HG02943 (cell line): ENCODE data around the gene ADAM23.

Source experiments
- ATAC-seq: cut with Tn5 transposase; IDR thresholded peaks from one replicate; pipeline ENCODE4 v1.9.1; 2021; ENCODE audit warnings: mild to moderate bottlenecking, low read depth, moderate library complexity; ENCODE audit not compliant: unreplicated experiment

Gene ADAM23

GRCh38 chr2:206557321-206557720, 114.0 kb downstream of the ADAM23 start:
- ATAC-seq: no peak

GRCh38 chr2:206558492-206558891, 115.2 kb downstream of the ADAM23 start:
- no peak for ATAC-seq

- ATAC-seq: no peak
Observed at GRCh38 chr2:206561962-206562361, 118.6 kb downstream of the ADAM23 start.

GRCh38 chr2:206562375-206562774, 119.0 kb downstream of the ADAM23 start:
- no peak for ATAC-seq

- no peak for ATAC-seq
Observed at GRCh38 chr2:206563374-206563773, 120.0 kb downstream of the ADAM23 start.

- ATAC-seq: no peak
Observed at GRCh38 chr2:206565666-206566065, 122.3 kb downstream of the ADAM23 start.

- no peak for ATAC-seq
Observed at GRCh38 chr2:206569470-206569869, 126.1 kb downstream of the ADAM23 start.

- ATAC-seq: no peak
Observed at GRCh38 chr2:206570199-206570598, 126.9 kb downstream of the ADAM23 start.

- no peak for ATAC-seq
Observed at GRCh38 chr2:206572725-206573124, 129.4 kb downstream of the ADAM23 start.

- no peak for ATAC-seq
Observed at GRCh38 chr2:206573793-206574192, 130.5 kb downstream of the ADAM23 start.

GRCh38 chr2:206584323-206585116, 141.2 kb downstream of the ADAM23 start:
- ATAC-seq: no peak

GRCh38 chr2:206585335-206585734, 142.0 kb downstream of the ADAM23 start:
- ATAC-seq: no peak

- no peak for ATAC-seq
Observed at GRCh38 chr2:206586609-206587008, 143.3 kb downstream of the ADAM23 start.

GRCh38 chr2:206597717-206598218, 154.4 kb downstream of the ADAM23 start:
- no peak for ATAC-seq

GRCh38 chr2:206603243-206603642, 159.9 kb downstream of the ADAM23 start:
- ATAC-seq: no peak

GRCh38 chr2:206610451-206610850, 167.1 kb downstream of the ADAM23 start:
- ATAC-seq: no peak

- ATAC-seq: no peak
Observed at GRCh38 chr2:206611191-206611590, 167.9 kb downstream of the ADAM23 start.

GRCh38 chr2:206611736-206612135, 168.4 kb downstream of the ADAM23 start:
- no peak for ATAC-seq

GRCh38 chr2:206614811-206615210, 171.5 kb downstream of the ADAM23 start:
- ATAC-seq: no peak

GRCh38 chr2:206615417-206616089, 172.2 kb downstream of the ADAM23 start:
- ATAC-seq: no peak

GRCh38 chr2:206616151-206616550, 172.8 kb downstream of the ADAM23 start:
- ATAC-seq: no peak

GRCh38 chr2:206619011-206619410, 175.7 kb downstream of the ADAM23 start:
- ATAC-seq: no peak
